ENCODE data around the gene GUCY2F. TPM values are rescaled to one million over a fixed set of nuclear protein-coding genes. Genes with fewer than 3 reads are reported as not detected.

GUCY2F gene
- total and polyA plus RNA-seq, 2 donors (not counting 3 experiments of a cell fraction or from before 2014, with no cell fraction given): 0.01 TPM; not detected in 1

GRCh38 chrX:109487640-109488039 lies 5.8 kb upstream of the GUCY2F start:
- Histone ChIP-seq H3K9ac (replicated peaks; ENCODE audit: extremely low read depth, insufficient read depth, low read length) (no peak overlapping the region), H3K4me3 (replicated peaks in 1 of 3; ENCODE audit: insufficient read depth in 1 of 3, low read depth in 1 of 3, low read length in 3 of 3) (no peak overlapping the region), H3K36me3 (ENCODE audit: control insufficient read depth in 2 of 2, extremely low read depth in 1 of 2, insufficient read depth in 2 of 2, low read length in 2 of 2) (no peaks in the 10 kb centered on the region), H3K9me3 (replicated peaks; ENCODE audit: control insufficient read depth, insufficient read depth, low read length) (no peaks in the 10 kb centered on the region), H3K27me3 (ENCODE audit: control insufficient read depth in 2 of 2, insufficient read depth in 2 of 2, low read length in 2 of 2) (peaks cover 2 to 6% of the 10 kb centered on the region in 2 experiments), H3K27ac (ENCODE audit: insufficient read depth, low read depth, low read length) (no peak overlapping the region), H4K20me1 (replicated peaks; ENCODE audit: control insufficient read depth, extremely low read depth, insufficient read depth, low read length) (no peaks in the 10 kb centered on the region), H3K4me2 (ENCODE audit: insufficient read depth, low read length) (no peak overlapping the region), H3K4me1 (ENCODE audit: control insufficient read depth, extremely low read depth, insufficient read depth, low read length) (no peaks in the 10 kb centered on the region), H3K9me1 (replicated peaks; ENCODE audit: control insufficient read depth, extremely low read depth, insufficient read depth, low read length) (no peaks in the 10 kb centered on the region), H2AFZ (ENCODE audit: low read depth, low read length) (no peak overlapping the region), H3K79me2 (ENCODE audit: control insufficient read depth, insufficient read depth, low read length) (no peaks in the 10 kb centered on the region)
- FAIRE-seq: no peak
- DNase-seq (ENCODE audit: low read depth, low spot score): no peak
- TF ChIP-seq MAX (IDR thresholded peaks at IDR 0.05; ENCODE audit: insufficient read depth, insufficient read length): no peak
- no peak for TF ChIP-seq EZH2 (IDR thresholded peaks at IDR 0.05; ENCODE audit: borderline replicate concordance, low read depth, low read length, severe bottlenecking)
- TF ChIP-seq POLR2A (IDR thresholded peaks at IDR 0.05; ENCODE audit: low read depth, low read length): no peak
- no peak for TF ChIP-seq JUN (IDR thresholded peaks at IDR 0.05; ENCODE audit: borderline replicate concordance, insufficient read depth, insufficient read length, low read depth)
- TF ChIP-seq MYC (IDR thresholded peaks at IDR 0.05; ENCODE audit: low read depth, low read length): no peak
- no peak for TF ChIP-seq POLR2AphosphoS5 (IDR thresholded peaks at IDR 0.05; ENCODE audit: insufficient read depth, low read depth, low read length)
- no peak for TF ChIP-seq CTCF (IDR thresholded peaks at IDR 0.05; ENCODE audit: extremely low read depth in 1 of 2, insufficient read depth in 1 of 2, low read depth in 1 of 2, low read length in 2 of 2)
- TF ChIP-seq FOS (IDR thresholded peaks at IDR 0.05; ENCODE audit: borderline replicate concordance, insufficient read depth, low read length): no peak
- TF ChIP-seq GATA2 (IDR thresholded peaks at IDR 0.05; ENCODE audit: insufficient read depth, insufficient read length, low read depth, low read length): no peak
- intact Hi-C loops (cut with micrococcal nuclease): loop anchor here (5.0 kb wide), 1 partner anchor 50 kb away; the partner anchor contains the start of gene NXT2
- dilution Hi-C loops (cut with MboI; ENCODE audit: extremely low pct_ligation_motif_present, low sequenced_read_pairs): no loop called here
- CTCF ChIA-PET: interaction anchor here (2.3 kb wide), 1 partner anchor 147 kb away, joined by 8 read pairs; no protein-coding TSS in a partner anchor
- BruUV-seq (replicated peaks): no TSS peak
- POLR2A ChIA-PET: no interaction called here

Measured in endothelial cell of umbilical vein (primary cell).